ENCODE data around the gene HOMER2.

- TF ChIP-seq CTCF (IDR thresholded peaks at IDR 0.05) (no peak), POLR2A (IDR thresholded peaks at IDR 0.05) (no peak)
These were observed 153.2 kb downstream of the HOMER2 start for GRCh38 chr15:82799183-82799841.

Data from esophagus squamous epithelium (tissue), 4 donors.